ENCODE results near the gene IDH3G. TPM values are rescaled to one million over a fixed set of nuclear protein-coding genes. Genes with fewer than 3 reads are reported as not detected.

The IDH3G gene
- total and polyA plus RNA-seq, 7 donors, result 54.2 to 89.5 (median 67.0) TPM

DNA sequence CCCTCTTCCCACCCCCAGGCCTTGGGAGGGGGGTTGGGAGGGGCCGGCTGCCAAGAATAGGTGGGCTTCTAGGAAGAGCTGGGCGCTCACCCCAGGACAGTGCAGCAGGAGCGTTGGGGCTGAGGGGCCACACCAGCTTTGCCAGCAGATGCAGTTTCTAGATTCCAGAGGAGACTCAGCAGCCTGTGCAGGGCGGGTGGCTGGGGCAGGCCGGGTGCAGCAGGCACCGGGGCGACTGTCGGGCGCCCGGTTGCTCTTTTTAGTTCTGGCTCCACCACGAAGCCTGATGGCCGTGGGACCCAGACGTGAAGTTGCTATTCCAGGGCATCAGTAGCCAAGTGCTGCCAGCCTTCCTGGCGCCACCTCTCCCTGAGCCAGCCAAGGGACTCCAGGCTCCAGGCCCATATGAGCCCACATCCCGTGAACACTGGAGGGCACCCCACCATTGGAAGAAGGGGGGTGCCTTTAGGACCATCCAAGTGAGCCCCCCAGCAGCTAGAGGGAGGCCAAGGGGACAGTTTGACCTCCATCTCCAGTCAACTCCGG lies 6.1 kb upstream of the IDH3G start:
- peaks cover 0 to 13% (median 11%) of the 10 kb centered on the region in 4 donors for H3K4me1 ChIP-seq
- no peak overlapping the region for H3K27ac ChIP-seq
- no peak for DNase-seq
- no peak overlapping the region for H3K4me3 ChIP-seq
- no peak for TF ChIP-seq CTCF (IDR thresholded peaks at IDR 0.05)
- no peak for TF ChIP-seq POLR2AphosphoS5 (IDR thresholded peaks at IDR 0.05)
- no peak for TF ChIP-seq EP300 (IDR thresholded peaks at IDR 0.05)
- TF ChIP-seq POLR2A (IDR thresholded peaks at IDR 0.05), result no peak
- intact Hi-C loops (cut with DNase I), result no loop called here
- H3K36me3 ChIP-seq, result peaks cover 0 to 22% (median 8%) of the 10 kb centered on the region in 4 donors
- 82 to 88% methylated on average over 16 of the region's 16 CpGs for WGBS, 2 donors
- H3K27me3 ChIP-seq, result no peaks in the 10 kb centered on the region
- H3K9me3 ChIP-seq, result no peaks in the 10 kb centered on the region

- H3K27ac ChIP-seq, result no peak overlapping the region
- no peak for DNase-seq
- no peak overlapping the region for H3K4me3 ChIP-seq
- TF ChIP-seq POLR2A (IDR thresholded peaks at IDR 0.05) (no peak), CTCF (IDR thresholded peaks at IDR 0.05) (no peak)
- no peaks in the 10 kb centered on the region for H3K9me3 ChIP-seq
- H3K36me3 ChIP-seq, result peaks cover 0 to 22% (median 8%) of the 10 kb centered on the region in 4 donors
- 85 to 90% methylated on average over 5 of the region's 5 CpGs for WGBS, 2 donors
- peaks cover 0 to 15% (median 13%) of the 10 kb centered on the region in 4 donors for H3K4me1 ChIP-seq
- intact Hi-C loops (cut with DNase I), result no loop called here
- H3K27me3 ChIP-seq, result no peaks in the 10 kb centered on the region
Measured at GRCh38 chrX:153799326-153799725, 5.2 kb upstream of the IDH3G start.

DNA sequence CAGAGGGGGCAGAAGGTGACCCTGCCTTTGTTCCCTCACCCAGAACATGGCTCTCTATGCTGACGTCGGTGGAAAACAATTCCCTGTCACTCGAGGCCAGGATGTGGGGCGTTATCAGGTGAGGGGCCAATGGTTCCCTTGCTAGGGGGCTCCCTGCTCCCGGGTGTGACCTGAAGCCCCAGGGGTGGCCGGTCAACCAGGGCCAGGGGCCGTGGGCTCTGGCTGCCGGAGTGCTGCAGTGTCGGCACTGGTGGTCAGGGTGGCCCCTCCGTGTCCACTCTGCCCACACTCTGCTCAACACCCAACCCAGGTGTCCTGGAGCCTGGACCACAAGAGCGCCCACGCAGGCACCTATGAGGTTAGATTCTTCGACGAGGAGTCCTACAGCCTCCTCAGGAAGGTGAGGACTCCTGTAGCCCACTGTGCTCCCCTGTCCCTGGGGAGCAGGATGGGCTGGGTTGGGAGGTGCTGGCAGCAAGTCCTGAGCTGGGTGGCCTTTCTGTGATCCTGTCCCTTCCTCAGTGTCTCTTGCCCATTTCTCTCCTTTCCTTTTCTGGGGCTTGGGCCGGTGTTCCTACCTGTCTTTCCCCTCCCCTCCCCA lies 3.3 kb upstream of the IDH3G start:
- Histone ChIP-seq H3K27ac (no peak overlapping the region), H3K36me3 (peaks cover 0 to 22% (median 8%) of the 10 kb centered on the region in 4 donors), H3K27me3 (no peaks in the 10 kb centered on the region), H3K9me3 (no peaks in the 10 kb centered on the region), H3K4me1 (peaks cover 0 to 22% (median 21%) of the 10 kb centered on the region in 4 donors), H3K4me3 (no peak overlapping the region)
- intact Hi-C loops (cut with DNase I), result no loop called here
- no peak for DNase-seq
- no peak for TF ChIP-seq EP300 (IDR thresholded peaks at IDR 0.05)
- no peak for TF ChIP-seq CTCF (IDR thresholded peaks at IDR 0.05)
- WGBS, 2 donors, result 94 to 95% methylated on average over 15 of the region's 15 CpGs

DNA sequence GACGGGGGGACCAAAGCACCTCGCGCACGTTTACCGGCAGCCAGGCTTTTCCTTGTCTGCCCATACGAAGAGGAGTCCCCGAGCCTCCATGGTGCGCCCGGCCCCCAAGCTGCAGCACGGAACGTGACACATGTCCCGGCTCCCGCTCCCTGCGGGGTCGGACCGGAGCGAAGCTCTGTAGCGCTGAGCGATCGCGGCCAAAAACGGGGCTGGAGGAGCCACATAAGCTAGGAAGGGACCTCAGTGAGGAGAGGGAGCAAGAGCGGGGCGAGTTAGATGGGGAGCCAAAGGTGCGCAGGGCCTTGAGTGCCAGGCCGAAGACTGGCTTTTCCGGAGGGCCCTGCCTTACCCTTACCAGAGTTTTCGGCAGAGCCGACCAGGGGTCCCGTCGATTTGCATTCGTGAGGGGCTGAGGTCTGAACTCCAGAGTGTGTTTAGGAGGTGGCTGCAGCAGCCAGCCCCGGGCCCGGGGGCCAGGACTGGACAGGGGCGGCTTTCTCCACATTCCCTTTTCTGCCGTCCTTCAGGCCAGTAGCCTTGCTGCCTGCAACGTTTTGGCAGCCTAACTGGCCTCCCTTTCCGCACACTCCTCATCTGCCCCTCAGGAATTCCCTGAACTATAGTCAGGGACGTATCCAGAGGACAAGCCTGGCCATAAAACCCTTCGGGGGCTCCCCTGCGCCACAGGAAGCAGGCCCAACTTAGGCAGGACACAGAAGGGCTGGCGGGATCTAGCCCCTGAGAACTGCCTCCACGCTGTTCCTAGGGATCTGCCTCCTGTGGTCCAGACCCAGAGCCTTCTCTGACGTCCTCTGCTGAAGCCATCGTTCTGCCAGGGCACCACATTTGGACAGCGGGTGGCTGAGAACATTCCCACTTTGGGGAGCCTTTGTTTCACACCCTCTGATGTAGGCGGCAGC lies 982 bp upstream of the IDH3G start:
- no peaks in the 10 kb centered on the region for H3K9me3 ChIP-seq
- intact Hi-C loops (cut with DNase I), result loop anchor here (5.0 kb wide), 1 partner anchor 132 kb away; the partner anchor contains the start of gene ARHGAP4
- H3K4me1 ChIP-seq, result peaks cover 0 to 32% (median 29%) of the 10 kb centered on the region in 4 donors
- 4 to 8% methylated on average over 47 of the region's 47 CpGs for WGBS, 2 donors
- TF ChIP-seq EP300 (IDR thresholded peaks at IDR 0.05), result no peak
- no peak for TF ChIP-seq POLR2AphosphoS5 (IDR thresholded peaks at IDR 0.05)
- no peak for TF ChIP-seq POLR2A (IDR thresholded peaks at IDR 0.05)
- no peak for TF ChIP-seq CTCF (IDR thresholded peaks at IDR 0.05)
- peak overlapping the region; percentile 34 to 71 (median 62) for H3K4me3 ChIP-seq
- peak overlapping the region; percentile 89 to 98 (median 94) for H3K27ac ChIP-seq
- peaks cover 0 to 23% (median 8%) of the 10 kb centered on the region in 4 donors for H3K36me3 ChIP-seq
- no peak for DNase-seq
- H3K27me3 ChIP-seq, result no peaks in the 10 kb centered on the region
